ENCODE measurements around the gene DUSP22.

The DUSP22 gene

DNA sequence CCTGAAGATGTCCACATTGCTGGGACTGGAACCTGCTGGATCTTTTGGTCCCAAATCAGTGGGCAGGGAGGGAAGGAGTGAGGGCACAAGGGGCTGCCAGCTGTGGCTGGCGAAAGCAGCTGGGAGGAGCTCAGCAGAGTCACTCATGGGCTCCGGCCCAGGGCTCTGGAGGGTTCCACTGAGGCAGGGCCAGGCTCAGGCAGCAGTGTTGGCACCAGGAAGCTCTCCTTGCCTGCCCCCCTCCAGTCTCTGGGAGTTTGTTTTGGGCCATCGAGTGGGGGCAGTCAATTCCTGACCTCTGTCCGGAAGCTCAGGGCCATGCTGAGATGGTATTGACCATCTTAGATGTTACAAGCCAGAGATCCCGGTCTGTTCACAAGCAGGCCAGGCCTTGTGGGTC is 60.2 kb downstream of the DUSP22 start:
- DNase-seq (ENCODE audit: low spot score): no peak

DNA sequence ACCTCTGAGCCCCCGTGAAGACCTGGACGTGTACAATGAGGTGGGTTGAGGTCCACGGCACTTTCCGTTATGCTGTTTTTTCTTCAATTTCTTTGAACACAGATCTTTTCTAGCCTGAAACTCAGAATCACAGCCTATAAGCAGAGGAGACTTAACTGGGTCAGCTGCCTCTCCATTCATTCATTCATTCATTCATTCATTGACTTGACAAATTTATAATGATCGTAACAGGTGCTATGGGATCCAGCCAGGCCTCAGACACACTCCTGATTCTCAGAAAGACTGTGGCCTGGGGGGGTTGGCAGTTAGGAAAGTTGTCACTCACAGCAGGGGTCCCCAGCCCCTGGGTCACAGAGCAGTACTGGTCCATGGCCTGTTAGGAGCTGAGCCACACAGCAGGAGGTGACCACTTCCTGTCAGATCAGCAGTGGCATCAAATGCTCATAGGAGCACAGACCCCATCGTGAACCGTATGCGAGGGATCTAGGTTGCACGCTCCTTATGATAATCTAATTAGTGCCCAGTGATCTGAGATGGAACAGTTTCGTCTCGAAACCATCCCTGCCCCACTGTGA is 60.7 kb downstream of the DUSP22 start:
- no peak for DNase-seq (ENCODE audit: low spot score)

DNA sequence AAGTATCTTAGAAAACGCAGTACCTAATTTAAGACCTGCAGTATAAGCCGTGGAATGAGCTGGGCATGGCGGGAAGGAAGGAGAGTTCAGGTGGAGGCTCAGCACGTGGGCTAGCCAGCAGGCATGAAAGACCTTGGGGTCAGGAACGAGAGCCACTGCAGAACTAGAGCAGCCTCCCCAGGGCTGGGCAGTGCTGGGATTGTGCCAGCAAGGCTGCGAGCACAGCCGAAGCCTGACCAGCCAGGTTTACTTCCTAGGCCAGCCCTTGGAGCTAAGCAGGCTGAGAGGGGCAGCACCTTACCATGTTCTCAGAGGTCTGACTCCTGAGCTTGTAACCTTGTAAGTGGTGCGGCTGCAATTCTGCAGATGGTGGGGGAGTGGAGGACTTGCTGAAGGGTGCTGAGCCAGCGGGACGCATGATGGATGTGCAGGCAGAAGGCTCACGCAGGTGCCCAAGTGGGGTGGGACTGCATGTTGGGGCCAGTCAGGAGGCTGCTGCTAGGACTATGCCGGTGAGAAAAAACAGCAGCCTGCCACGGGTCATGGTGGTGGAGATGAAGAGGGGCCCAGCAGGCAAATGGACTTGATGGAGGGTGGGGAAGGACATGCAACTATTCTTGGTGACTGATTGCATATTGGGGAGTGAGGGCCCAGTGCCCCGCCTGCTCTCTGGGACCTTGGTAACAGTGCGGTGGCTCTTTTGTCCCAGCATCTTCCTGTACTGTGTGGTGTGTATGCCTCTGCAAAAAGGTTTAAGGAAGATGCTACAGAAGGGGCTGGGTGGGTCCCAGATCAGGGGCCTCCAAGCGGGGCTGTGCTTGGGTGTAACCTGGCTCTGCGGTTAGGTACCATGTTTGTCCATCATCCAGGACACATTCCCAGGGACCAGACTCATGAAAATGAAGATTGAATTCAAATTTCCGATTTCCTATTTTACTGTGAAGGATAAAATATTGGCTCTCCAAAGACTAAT is 61.6 kb downstream of the DUSP22 start:
- no peak for DNase-seq (ENCODE audit: low spot score)

DNA sequence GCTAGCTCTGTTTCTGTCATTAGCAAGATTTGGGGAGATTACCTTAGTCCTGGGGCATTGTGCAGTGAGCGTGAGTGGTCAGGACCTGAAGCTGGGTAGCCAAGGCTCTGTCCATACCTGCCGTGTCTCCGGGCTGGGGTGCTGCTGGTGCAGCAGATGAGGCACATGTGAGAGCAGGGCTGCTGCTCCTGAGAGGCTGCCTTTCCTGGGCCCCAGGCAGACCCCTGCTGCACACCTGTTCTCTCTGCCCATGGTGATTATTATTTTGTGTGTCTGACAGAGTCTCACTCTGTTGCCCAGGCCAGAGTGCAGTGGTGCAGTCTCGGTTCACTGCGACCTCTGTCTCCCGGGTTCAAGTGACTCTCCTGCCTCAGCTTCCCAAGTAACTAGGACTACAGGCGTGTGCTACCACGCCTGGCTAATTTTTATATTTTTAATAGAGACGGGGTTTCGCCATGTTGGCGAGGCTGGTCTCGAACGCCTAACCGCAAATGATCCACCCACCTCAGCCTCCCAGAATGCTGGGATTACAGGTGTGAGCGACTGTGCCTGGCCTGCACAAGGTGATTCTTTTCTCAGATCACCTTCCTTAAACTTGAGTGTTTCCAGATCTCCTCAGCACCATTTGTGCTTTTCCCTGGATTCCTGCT is 62.5 kb downstream of the DUSP22 start:
- no peak for DNase-seq (ENCODE audit: low spot score)

DNA sequence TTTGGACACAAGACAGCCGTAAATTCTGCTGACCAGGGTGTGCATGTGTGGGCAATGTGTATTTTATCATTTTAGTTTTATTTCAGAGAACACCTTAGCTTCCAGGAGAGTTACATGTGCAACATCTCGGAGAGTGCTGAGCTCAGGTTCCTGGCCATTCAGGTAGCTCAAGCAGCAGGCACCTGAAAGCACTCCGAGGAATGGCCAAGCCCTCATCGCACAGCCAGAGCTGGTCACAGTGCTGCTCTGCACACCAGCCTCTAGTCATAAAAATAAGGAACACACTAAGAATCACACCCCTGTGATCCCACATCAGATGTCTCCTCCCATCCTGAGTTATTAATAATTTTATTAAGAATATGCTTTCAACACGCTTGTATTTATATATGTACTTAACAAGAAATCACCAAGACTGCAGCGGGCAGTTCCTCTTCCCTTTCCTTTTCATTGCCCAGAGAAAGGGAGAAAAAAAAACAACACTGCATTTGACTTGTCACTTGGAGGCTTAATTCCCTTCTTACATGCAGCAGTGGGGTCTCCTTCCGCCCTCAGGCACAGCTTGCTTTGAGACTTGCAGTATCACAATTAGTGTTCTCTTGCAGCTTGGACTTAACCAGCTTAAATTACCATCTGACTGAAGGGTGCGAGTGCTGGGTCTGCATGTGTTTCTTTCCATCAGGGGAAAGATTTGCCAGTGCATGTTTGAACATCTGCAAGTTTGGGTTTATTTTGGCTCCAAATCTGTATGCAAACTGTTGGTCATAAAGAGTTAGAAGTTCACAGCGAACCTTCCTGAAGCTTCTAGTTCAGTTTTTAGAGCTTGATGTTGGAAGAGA is 63.3 kb downstream of the DUSP22 start:
- no peak for DNase-seq (ENCODE audit: low spot score)

DNA sequence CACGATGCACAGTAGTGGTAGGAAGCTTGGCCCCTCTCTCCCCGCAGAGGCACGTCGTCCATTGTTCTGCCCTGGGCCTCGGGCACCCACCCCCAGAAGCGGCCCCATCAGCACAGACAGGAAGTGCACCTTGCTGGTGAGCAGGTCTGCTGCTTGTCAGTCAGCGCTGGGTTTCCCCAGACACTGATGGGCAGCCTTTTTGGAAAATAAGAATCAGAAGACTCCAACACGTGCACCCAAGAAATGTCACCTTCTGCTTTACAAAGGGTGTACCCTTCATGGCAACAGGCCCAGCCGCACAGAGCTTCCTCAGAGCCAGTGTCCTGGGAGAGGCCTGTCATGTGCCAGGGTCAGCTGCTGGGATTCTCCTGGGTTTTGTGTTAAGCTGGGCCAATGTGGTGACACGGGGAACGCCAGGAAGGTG is 64.6 kb downstream of the DUSP22 start:
- no peak for DNase-seq (ENCODE audit: low spot score)

DNA sequence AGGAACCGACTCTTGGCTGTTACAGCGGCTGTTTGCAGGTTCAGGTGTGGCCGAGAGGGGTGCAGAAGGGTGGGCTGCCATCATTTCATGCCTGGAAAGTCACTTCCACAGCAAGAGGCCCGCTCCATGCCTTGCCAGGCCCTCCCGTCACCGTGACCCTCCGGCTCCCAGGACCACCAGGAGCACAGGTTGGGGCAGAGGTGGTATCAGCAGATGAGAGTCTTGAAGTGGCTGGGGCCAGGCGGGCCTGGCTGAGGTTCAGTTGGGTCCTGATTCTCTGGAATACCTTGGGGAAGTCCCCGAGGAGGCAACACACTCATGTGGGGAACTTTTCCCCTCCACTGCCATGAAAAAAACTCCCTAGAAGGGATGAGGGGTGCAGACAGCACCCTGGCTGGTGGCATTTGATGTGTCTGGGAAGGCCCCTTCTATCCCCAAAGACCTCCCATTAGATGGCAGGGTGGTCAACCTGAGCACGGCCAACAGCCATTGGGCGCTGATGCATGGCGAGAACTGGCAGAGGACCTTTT is 65.0 kb downstream of the DUSP22 start:
- no peak for DNase-seq (ENCODE audit: low spot score)

DNA sequence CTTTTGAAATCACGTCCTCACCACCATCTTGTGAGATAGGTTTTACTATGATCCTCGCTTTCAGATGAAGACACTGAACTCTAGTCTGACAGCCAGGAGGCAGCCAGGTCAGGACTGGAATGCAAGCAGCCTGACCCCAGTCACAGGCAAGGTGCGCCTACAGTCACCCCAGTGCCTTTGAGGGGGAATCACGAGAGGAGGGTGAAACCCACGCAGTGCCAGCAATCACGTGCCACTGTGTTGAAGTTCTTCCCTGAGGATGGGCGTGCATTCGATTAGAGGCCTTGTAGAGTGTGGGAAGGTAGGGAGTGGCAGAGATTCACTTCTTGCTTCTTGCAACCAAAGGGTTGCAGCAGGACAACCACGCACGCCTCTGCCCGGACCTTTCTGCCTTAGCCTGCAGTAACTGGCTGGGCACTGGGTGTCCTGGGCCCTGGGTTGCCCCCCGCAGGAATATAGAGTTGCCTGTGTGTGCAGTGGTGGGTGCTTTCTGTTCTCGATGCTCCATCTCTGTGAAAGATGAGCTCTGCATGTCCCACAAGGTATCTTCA is 65.6 kb downstream of the DUSP22 start:
- no peak for DNase-seq (ENCODE audit: low spot score)

DNA sequence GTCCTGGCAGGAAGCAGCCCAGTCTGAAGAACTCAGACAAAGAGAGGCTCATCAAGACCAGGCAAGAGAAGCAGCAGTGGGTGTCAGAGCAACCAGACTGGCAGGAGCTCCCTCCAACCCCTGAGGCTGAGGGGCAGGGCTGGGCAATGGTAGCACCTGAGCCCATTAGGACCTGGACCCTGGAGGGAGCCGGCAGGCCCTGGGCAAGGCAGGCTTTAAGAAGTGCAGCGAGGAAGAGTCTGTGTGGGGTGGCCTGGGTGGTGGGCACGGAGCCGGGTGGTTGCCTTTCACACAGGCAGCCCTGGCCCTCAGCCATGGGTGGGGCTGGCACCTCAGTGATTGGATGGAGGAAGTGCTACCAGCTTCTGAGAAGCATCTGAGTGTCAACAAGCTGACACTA is 66.1 kb downstream of the DUSP22 start:
- no peak for DNase-seq (ENCODE audit: low spot score)

DNA sequence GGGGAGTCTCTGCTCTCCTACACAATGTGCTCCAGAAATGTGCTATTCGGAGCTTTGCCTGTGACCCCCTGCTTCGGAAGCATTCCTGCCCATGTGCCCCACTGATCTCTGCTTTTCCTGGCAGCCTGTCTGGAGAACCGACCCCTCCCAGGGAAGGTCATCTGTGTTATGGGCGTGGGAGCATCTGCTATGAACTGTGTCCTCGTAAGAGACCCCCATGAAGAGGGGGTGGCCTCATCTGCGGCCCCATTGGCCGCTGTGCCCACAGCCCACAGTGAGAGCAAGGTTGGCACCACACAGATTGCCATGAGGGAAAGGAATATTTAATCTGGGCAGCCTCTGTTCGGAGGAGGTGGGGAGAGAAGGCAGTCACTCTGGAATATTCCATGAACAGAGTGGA is 66.6 kb downstream of the DUSP22 start:
- DNase-seq (ENCODE audit: low spot score): no peak

DNA sequence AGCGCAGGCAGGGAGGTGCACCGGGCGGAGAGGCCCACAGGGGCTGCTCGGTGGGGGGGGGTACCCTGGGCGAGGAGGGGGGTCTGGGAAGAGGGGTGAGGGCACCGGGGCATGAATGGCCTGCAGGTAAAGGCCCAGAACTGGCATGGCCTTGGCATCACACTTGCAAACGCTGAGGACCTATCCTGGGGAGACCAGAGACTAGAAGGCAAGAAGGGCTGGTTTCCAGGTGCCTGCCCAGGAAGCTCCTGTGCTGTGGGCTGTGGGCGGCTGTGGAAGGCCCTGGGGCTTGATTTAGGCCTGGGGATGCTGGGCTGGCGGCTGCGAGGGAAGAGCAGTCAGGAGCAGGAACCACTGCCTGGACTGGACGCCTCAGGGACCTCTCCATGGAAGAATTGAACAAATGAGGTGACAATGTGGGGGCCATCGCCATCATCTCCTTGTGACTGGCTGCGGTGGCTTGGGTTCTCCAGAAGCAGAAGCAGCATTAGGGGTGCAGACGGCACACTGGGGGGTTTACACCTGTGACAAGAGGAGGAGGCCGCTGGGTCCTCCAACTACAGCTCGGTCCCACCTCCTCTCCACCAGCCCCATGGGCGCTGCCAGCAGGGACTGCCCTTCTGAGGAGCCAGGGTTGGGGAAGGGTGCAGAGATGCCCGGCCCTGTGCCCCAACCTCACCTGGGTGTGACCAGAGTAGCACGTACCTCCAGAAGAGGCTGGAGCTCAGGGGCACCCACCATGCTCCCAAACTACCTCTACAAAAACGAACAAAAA is 67.2 kb downstream of the DUSP22 start:
- DNase-seq (ENCODE audit: low spot score): no peak

DNA sequence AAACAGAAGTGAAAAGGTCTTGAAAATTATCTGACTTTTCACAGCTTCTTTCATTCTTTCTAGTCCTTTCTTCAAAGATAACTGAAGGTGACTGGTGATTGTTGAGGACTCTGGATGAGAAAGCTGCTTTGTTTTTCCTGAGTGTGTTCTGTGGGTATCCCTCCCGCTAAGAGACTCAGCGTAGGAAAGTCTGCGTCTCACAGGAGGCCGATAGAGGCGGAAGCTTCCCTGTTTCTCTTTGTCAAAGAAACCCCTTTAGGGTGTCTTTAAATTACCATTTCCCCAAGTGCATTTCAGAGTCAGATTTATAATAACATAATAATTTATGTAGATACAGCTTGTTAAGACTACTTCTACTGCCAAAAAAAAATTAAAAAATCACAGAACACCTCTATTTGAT is 68.1 kb downstream of the DUSP22 start:
- no peak for DNase-seq (ENCODE audit: low spot score)

DNA sequence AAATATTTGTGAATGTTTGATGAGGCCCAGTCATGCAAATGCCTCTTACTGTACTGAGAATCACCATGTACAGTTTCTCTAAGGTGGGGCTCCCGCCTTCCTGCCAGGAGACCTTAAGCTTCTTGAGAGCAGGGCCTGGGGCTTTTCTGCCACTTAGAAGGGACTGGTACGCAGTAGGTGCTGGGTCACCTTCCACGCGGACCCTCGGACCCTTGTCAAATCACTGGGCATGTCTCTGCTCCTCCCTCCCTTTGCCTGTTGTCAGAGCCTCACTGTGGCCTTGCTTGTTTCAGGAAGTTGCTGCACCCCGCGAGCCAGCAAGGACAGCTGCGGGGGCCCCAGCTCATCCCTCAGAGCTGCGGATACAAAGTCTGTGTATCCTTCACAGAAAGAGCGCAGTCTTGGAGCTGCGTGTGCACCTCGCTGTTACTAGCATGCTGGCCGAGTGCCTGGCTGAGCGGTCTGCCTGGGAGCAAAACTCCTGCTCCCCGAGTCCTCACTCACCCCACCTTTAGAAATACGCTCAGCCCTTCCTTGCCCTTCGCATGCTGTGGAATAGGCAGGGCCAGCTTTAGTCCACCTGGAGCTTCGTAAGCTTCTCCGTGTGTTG is 68.6 kb downstream of the DUSP22 start:
- no peak for DNase-seq (ENCODE audit: low spot score)

DNA sequence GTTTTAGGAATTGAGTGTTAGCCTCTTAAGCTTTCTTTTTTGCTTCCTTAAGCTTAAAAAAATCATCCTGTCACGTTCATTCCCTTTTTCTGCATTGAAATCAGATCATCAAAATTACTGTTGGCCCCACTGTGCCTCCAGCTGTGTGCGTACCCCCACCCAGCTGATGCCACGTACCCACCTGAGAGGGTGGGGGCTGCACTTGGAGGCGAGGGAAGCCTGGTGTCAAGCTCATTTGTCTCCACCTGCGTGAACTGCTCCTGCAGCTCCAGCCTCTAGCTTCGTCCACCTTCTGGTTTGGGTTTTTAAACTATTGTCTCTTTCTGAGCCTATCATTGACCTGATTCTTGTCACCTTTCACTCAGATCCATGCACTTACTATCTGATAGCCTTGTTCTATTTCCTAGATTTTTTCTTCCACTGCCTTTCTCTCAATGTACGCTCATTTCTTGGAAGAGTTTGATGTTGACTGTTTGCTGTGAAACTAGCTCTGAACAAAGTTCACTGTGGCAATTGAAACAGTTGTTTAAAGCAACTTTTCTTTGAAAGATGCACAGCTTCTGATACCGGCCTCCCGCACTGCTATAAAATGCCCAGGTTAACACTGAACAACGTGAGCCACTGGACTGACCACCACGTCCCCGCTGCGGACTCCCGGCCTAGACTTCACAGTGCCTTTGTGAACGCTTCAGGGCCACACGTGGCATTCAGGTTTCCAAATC is 69.3 kb downstream of the DUSP22 start:
- DNase-seq (ENCODE audit: low spot score): no peak

DNA sequence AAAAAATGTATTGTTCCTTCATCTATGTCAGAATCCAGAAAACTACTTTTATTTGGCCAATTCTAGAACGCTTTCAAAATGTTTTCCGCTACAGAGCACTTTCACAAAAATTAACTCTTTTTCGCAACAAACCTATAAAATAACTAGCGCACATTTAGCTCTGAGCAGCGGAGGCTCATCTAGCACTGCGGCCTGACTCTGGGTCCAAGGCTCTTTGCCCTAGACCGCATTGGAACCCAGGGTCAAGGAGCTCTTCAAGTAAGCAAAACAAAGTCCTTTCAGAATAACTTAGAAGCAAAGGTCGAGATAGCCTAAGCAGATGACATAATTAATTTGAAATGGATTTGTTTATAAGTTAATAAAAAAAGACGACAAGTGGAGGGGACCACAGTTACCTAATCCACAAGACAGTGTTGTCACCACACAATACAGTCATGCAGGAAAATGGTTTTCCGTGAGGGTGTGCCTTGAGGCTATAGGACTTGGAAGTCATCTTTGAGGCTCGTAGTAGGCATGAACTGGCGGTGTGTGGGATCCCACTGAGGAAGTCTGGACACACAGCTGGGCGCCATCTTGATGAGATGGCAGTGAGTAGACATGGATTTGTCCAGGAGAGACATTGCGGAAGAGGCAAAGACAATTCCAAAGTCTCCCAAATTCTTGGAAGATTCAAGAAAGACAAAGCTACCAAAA is 70.1 kb downstream of the DUSP22 start:
- no peak for DNase-seq (ENCODE audit: low spot score)

DNA sequence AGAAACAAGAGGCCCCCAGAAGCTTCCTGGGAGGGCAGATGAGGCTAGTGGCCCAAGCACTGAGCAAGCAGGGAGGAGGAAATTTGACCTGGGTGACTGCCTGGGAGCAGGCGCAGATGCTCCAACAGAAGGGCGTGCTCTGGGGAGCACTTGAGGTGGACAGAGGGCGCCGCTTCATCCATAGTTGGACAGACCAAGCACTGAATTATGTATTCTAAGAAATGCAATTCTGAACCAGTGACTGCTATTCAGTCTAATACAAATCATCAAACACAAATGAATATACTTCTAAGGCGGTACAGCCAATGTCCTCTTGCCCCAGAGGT is 70.6 kb downstream of the DUSP22 start:
- no peak for DNase-seq (ENCODE audit: low spot score)

DNA sequence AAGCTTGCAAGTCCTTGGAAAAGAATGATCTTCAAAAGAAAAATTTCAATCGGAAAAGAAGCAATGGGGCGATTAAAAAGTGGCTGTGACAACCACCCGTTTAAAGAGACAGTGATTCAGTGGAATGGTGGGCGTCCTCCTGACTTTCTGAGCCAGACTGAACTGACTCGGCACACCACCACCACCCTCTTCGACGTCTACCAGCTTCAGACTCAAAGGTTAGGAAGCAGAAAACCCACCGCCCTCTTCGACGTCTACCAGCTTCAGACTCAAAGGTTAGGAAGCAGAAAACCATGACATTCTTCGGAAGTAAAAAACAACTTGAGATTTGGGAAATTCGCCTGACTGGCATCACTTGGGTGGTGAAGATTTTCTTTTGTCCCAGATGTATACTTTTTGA is 71.0 kb downstream of the DUSP22 start:
- DNase-seq (ENCODE audit: low spot score): no peak

DNA sequence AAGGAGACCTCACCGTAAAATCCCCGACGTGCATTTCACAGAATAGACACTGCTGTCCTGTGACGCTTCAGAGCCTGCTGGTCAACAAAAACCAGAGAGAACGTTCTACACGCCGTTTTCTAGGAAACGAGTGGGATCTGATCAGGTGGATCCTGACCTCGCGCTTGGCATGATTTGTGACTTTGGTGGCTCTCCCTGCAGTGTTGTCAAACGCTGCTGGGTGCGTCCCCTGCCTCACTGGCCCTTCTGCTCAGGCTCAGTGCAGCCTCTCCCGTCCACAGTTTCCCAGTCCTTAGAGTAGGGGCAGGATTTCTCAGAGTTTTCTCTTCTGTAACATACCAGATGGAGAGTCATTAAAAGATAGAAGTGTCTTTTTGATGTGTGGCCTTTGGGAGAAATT is 71.6 kb downstream of the DUSP22 start:
- DNase-seq (ENCODE audit: low spot score): no peak

Data from D341Med (cell line).